Activated B cell treated with CpG ODN at 0.5 μM for 24 hours (primary cell): ENCODE measurements around the gene PALM3. TPM values are rescaled to one million over a fixed set of nuclear protein-coding genes. Genes with fewer than 3 reads are reported as not detected.
"Not testable (repeated sequence)": the region's sequence is repeated elsewhere in the genome, so short reads cannot be mapped to it uniquely, and the experiment has no call there.

Source experiments
- ATAC-seq: fragments of 200-7000 bp; cut with Tn5 transposase; one replicate; pipeline ENCODE4 v1.10.0; 2021; ENCODE audit warnings: low read depth, mild to moderate bottlenecking, moderate library complexity
- CTCF ChIA-PET: fragments of 350-600 bp; sonication (Branson Sonifier 250); formaldehyde crosslinking; loops from one replicate; lab custom pipeline; 2021; ENCODE audit warnings: antibody characterized with exemption; lab: Charles Lee
- POLR2A ChIA-PET: fragments of 350-600 bp; sonication (Branson Sonifier 250); formaldehyde crosslinking; loops from one replicate; lab custom pipeline; 2021; ENCODE audit warnings: antibody characterized with exemption; lab: Charles Lee
- DNase-seq: peaks from one replicate; pipeline ENCODE4 v3.0.0; 2022
- H3K27ac Mint-ChIP-seq: one replicate; pipeline ENCODE4 v1.8.0; 2020; ENCODE audit warnings: mixed read lengths
- H3K27me3 Mint-ChIP-seq: one replicate; pipeline ENCODE4 v1.8.0; 2021; ENCODE audit warnings: mixed read lengths
- H3K36me3 Mint-ChIP-seq: one replicate; pipeline ENCODE4 v1.8.0; 2021; ENCODE audit warnings: low read depth, mixed read lengths
- H3K4me1 Mint-ChIP-seq: one replicate; pipeline ENCODE4 v1.8.0; 2021; ENCODE audit warnings: mixed read lengths
- H3K4me3 Mint-ChIP-seq: one replicate; pipeline ENCODE4 v1.8.0; 2020; ENCODE audit warnings: mild to moderate bottlenecking, mixed read lengths
- H3K9me3 Mint-ChIP-seq: one replicate; pipeline ENCODE4 v1.8.0; 2020; ENCODE audit warnings: mixed read lengths
- CTCF ChIP-seq: fragments of 200-600 bp; IDR thresholded peaks from one replicate; pipeline ENCODE4 v1.8.0; 2022; ENCODE audit warnings: antibody characterized with exemption, mild to moderate bottlenecking
- intact Hi-C: fragments of 100-400 bp; cut with micrococcal nuclease; formaldehyde crosslinking; loops from one replicate; pipeline ENCODE4 v1.15.1; 2024
- total RNA-seq: library from RNA; stranded (reverse); gene quantifications from 2 replicates; pipeline ENCODE4 v1.2.3, GENCODE V29; 2022

PALM3 gene
- total RNA-seq, 1 donor from 2014 or later: not detected

- H3K36me3 Mint-ChIP-seq: peaks cover 5% of the 10 kb centered on the region
- intact Hi-C loops: no loop called here
- H3K4me3 Mint-ChIP-seq: no peak within 1 kb of the TSS
- no peaks in the 10 kb centered on the region for H3K9me3 Mint-ChIP-seq
- DNase-seq: no peak
- no peak for TF ChIP-seq CTCF
- CTCF ChIA-PET: no interaction called here
- H3K27ac Mint-ChIP-seq: peak within 1 kb of the TSS; percentile 25
- POLR2A ChIA-PET: interaction anchor here (0.5 to 1.7 kb wide), 6 partner anchors 11 to 207 kb away, joined by 3 to 10 read pairs (median 4); partner anchors contain the start of gene RFX1
- ATAC-seq: no peak
- no peaks in the 10 kb centered on the region for H3K27me3 Mint-ChIP-seq
- peaks cover 36% of the 10 kb centered on the region for H3K4me1 Mint-ChIP-seq
Observed at GRCh38 chr19:14027856-14028450, 33.9 kb downstream of the PALM3 start, which contains the start of gene RLN3. Gene RLN3, plus strand, starts transcription at chr19:14028148. Its CDS starts 57 bp downstream, at chr19:14028205.

GRCh38 chr19:14026652-14027192 is 35.2 kb downstream of the PALM3 start:
- H3K4me1 Mint-ChIP-seq: peaks cover 31% of the 10 kb centered on the region
- H3K9me3 Mint-ChIP-seq, H3K27ac Mint-ChIP-seq, intact Hi-C loops, H3K36me3 Mint-ChIP-seq, DNase-seq, CTCF ChIA-PET, H3K27me3 Mint-ChIP-seq, ATAC-seq, H3K4me3 Mint-ChIP-seq: not testable (repeated sequence)
- POLR2A ChIA-PET: interaction anchor here (0.6 to 0.8 kb wide), 2 partner anchors 11 to 45 kb away, joined by 3 to 9 read pairs; no protein-coding TSS in a partner anchor

- Mint-ChIP-seq H3K4me3 (no peak overlapping the region), H3K27ac (peak overlapping the region; percentile 46), H3K36me3 (no peaks in the 10 kb centered on the region), H3K27me3 (no peaks in the 10 kb centered on the region), H3K4me1 (peaks cover 27% of the 10 kb centered on the region), H3K9me3 (no peaks in the 10 kb centered on the region)
- ATAC-seq (no peak), DNase-seq (no peak)
- intact Hi-C loops: no loop called here
- CTCF ChIA-PET: interaction anchor here (1.0 kb wide), 1 partner anchor 8 kb away, joined by 6 read pairs; the partner anchor contains the start of gene IL27RA
- TF ChIP-seq CTCF: no peak
- POLR2A ChIA-PET: interaction anchor here (0.7 to 2.3 kb wide), 3 partner anchors 8 to 90 kb away, joined by 3 to 16 read pairs (median 4); partner anchors contain the start of gene IL27RA
Observed at GRCh38 chr19:14023404-14024235, 38.3 kb downstream of the PALM3 start.

GRCh38 chr19:14022469-14022868 is 39.4 kb downstream of the PALM3 start:
- H3K4me1 Mint-ChIP-seq: peaks cover 27% of the 10 kb centered on the region
- ATAC-seq (no peak), DNase-seq (no peak)
- H3K27ac Mint-ChIP-seq: no peak overlapping the region
- H3K27me3 Mint-ChIP-seq: no peaks in the 10 kb centered on the region
- H3K36me3 Mint-ChIP-seq: no peaks in the 10 kb centered on the region
- ChIA-PET CTCF (interaction anchor here (1.0 to 1.1 kb wide), 3 partner anchors 9 to 48 kb away, joined by 3 to 10 read pairs (median 6); partner anchors contain the start of gene IL27RA), POLR2A (interaction anchor here (0.5 to 2.3 kb wide), 6 partner anchors 9 to 237 kb away, joined by 3 to 16 read pairs (median 4); partner anchors contain the start of genes DCAF15, IL27RA and RFX1)
- no peaks in the 10 kb centered on the region for H3K9me3 Mint-ChIP-seq
- intact Hi-C loops: no loop called here
- no peak overlapping the region for H3K4me3 Mint-ChIP-seq
- TF ChIP-seq CTCF: no peak

- Mint-ChIP-seq H3K4me3 (no peak overlapping the region), H3K4me1 (peaks cover 27% of the 10 kb centered on the region), H3K27ac (peak overlapping the region; percentile 46), H3K36me3 (no peaks in the 10 kb centered on the region), H3K9me3 (no peaks in the 10 kb centered on the region), H3K27me3 (no peaks in the 10 kb centered on the region)
- ChIA-PET CTCF (interaction anchor here (1.0 to 1.1 kb wide), 2 partner anchors 10 to 49 kb away, joined by 3 to 10 read pairs; partner anchors contain the start of gene IL27RA), POLR2A (interaction anchor here (0.6 to 2.3 kb wide), 5 partner anchors 10 to 236 kb away, joined by 3 to 16 read pairs (median 4); partner anchors contain the start of genes DCAF15, IL27RA and RFX1)
- TF ChIP-seq CTCF: no peak
- ATAC-seq (no peak), DNase-seq (no peak)
- intact Hi-C loops: no loop called here
Observed at GRCh38 chr19:14021474-14021873, 40.4 kb downstream of the PALM3 start.

- H3K9me3 Mint-ChIP-seq, H3K4me3 Mint-ChIP-seq, H3K27ac Mint-ChIP-seq, DNase-seq, H3K27me3 Mint-ChIP-seq, H3K36me3 Mint-ChIP-seq, ATAC-seq: not testable (repeated sequence)
- peaks cover 35% of the 10 kb centered on the region for H3K4me1 Mint-ChIP-seq
- POLR2A ChIA-PET: interaction anchor here (0.8 to 2.8 kb wide), 9 partner anchors 12 to 499 kb away, joined by 3 to 36 read pairs (median 5); partner anchors contain the start of genes DCAF15, IL27RA and RFX1
- intact Hi-C loops: loop anchor here (1.0 kb wide), 1 partner anchor 33 kb away; no protein-coding TSS in a partner anchor
- CTCF ChIA-PET: interaction anchor here (0.6 to 1.6 kb wide), 6 partner anchors 12 to 187 kb away, joined by 3 to 8 read pairs (median 3); partner anchors contain the start of genes ADGRL1 and IL27RA
Observed at GRCh38 chr19:14019739-14020138, 42.1 kb downstream of the PALM3 start.
